ENCODE measurements around the gene SEMA4D. TPM values are rescaled to one million over a fixed set of nuclear protein-coding genes. Genes with fewer than 3 reads are reported as not detected.

The SEMA4D gene
- total RNA-seq, 1 experiment from 2014 or later = 0.37 TPM

- no peak overlapping the region for H3K4me3 ChIP-seq
- no peak overlapping the region for H3K27ac ChIP-seq
- no peaks in the 10 kb centered on the region for H3K4me1 ChIP-seq (replicated peaks)
- H3K27me3 ChIP-seq (replicated peaks) = no peaks in the 10 kb centered on the region
- H3K9me3 ChIP-seq (replicated peaks) = no peaks in the 10 kb centered on the region
- DNase-seq (ENCODE audit: low read depth in 1 of 2, low spot score in 2 of 2) = no peak
- no peaks in the 10 kb centered on the region for H3K36me3 ChIP-seq
These were observed 36.8 kb upstream of the SEMA4D start for GRCh38 chr9:89534515-89535287.

GRCh38 chr9:89533411-89534095 is 35.6 kb upstream of the SEMA4D start:
- DNase-seq (ENCODE audit: low read depth in 1 of 2, low spot score in 2 of 2) = no peak
- H3K4me3 ChIP-seq = no peak overlapping the region
- no peaks in the 10 kb centered on the region for H3K27me3 ChIP-seq (replicated peaks)
- no peaks in the 10 kb centered on the region for H3K36me3 ChIP-seq
- H3K4me1 ChIP-seq (replicated peaks) = no peaks in the 10 kb centered on the region
- H3K27ac ChIP-seq = no peak overlapping the region
- no peaks in the 10 kb centered on the region for H3K9me3 ChIP-seq (replicated peaks)

- H3K4me3 ChIP-seq = no peak overlapping the region
- H3K27ac ChIP-seq = no peak overlapping the region
- no peaks in the 10 kb centered on the region for H3K36me3 ChIP-seq
These were observed 35.0 kb upstream of the SEMA4D start for GRCh38 chr9:89532944-89533343.

GRCh38 chr9:89532478-89532877 is 34.6 kb upstream of the SEMA4D start:
- Histone ChIP-seq H3K27me3 (replicated peaks) (no peaks in the 10 kb centered on the region), H3K9me3 (replicated peaks) (no peaks in the 10 kb centered on the region), H3K27ac (no peak overlapping the region), H3K4me1 (replicated peaks) (no peaks in the 10 kb centered on the region), H3K36me3 (no peaks in the 10 kb centered on the region), H3K4me3 (no peak overlapping the region)
- DNase-seq (ENCODE audit: low read depth in 1 of 2, low spot score in 2 of 2) = no peak

More at GRCh38 chr9:89532944-89533343, 35.0 kb upstream of the SEMA4D start:
- no peaks in the 10 kb centered on the region for H3K27me3 ChIP-seq (replicated peaks)
- no peaks in the 10 kb centered on the region for H3K9me3 ChIP-seq (replicated peaks)
- DNase-seq (ENCODE audit: low read depth in 1 of 2, low spot score in 2 of 2) = no peak
- H3K4me1 ChIP-seq (replicated peaks) = no peaks in the 10 kb centered on the region

GRCh38 chr9:89531766-89532165 is 33.9 kb upstream of the SEMA4D start:
- DNase-seq (ENCODE audit: low read depth in 1 of 2, low spot score in 2 of 2) = no peak
- no peak overlapping the region for H3K4me3 ChIP-seq
- H3K9me3 ChIP-seq (replicated peaks) = no peaks in the 10 kb centered on the region
- no peak overlapping the region for H3K27ac ChIP-seq
- H3K36me3 ChIP-seq = no peaks in the 10 kb centered on the region
- no peaks in the 10 kb centered on the region for H3K27me3 ChIP-seq (replicated peaks)
- H3K4me1 ChIP-seq (replicated peaks) = no peaks in the 10 kb centered on the region

GRCh38 chr9:89530726-89531125 is 32.8 kb upstream of the SEMA4D start:
- no peak overlapping the region for H3K4me3 ChIP-seq
- no peaks in the 10 kb centered on the region for H3K27me3 ChIP-seq (replicated peaks)
- no peaks in the 10 kb centered on the region for H3K9me3 ChIP-seq (replicated peaks)
- H3K4me1 ChIP-seq (replicated peaks) = no peaks in the 10 kb centered on the region
- H3K36me3 ChIP-seq = no peaks in the 10 kb centered on the region
- no peak for DNase-seq (ENCODE audit: low read depth in 1 of 2, low spot score in 2 of 2)
- no peak overlapping the region for H3K27ac ChIP-seq

- DNase-seq (ENCODE audit: low read depth in 1 of 2, low spot score in 2 of 2) = no peak
- Histone ChIP-seq H3K36me3 (no peaks in the 10 kb centered on the region), H3K4me1 (replicated peaks) (no peaks in the 10 kb centered on the region), H3K4me3 (no peak overlapping the region), H3K9me3 (replicated peaks) (no peaks in the 10 kb centered on the region), H3K27ac (no peak overlapping the region), H3K27me3 (replicated peaks) (no peaks in the 10 kb centered on the region)
These were observed 31.5 kb upstream of the SEMA4D start for GRCh38 chr9:89529243-89530035.

- H3K4me3 ChIP-seq = no peak overlapping the region
- H3K4me1 ChIP-seq (replicated peaks) = no peaks in the 10 kb centered on the region
- no peak overlapping the region for H3K27ac ChIP-seq
- no peak for DNase-seq (ENCODE audit: low read depth in 1 of 2, low spot score in 2 of 2)
- no peaks in the 10 kb centered on the region for H3K9me3 ChIP-seq (replicated peaks)
- no peaks in the 10 kb centered on the region for H3K27me3 ChIP-seq (replicated peaks)
- H3K36me3 ChIP-seq = no peaks in the 10 kb centered on the region
These were observed 30.6 kb upstream of the SEMA4D start for GRCh38 chr9:89528540-89528939.

GRCh38 chr9:89528131-89528530 is 30.2 kb upstream of the SEMA4D start:
- no peaks in the 10 kb centered on the region for H3K27me3 ChIP-seq (replicated peaks)
- no peaks in the 10 kb centered on the region for H3K4me1 ChIP-seq (replicated peaks)
- DNase-seq (ENCODE audit: low read depth in 1 of 2, low spot score in 2 of 2) = no peak
- no peak overlapping the region for H3K27ac ChIP-seq
- H3K9me3 ChIP-seq (replicated peaks) = no peaks in the 10 kb centered on the region
- H3K4me3 ChIP-seq = no peak overlapping the region
- H3K36me3 ChIP-seq = no peaks in the 10 kb centered on the region

GRCh38 chr9:89527084-89527483 is 29.2 kb upstream of the SEMA4D start:
- Histone ChIP-seq H3K9me3 (replicated peaks) (no peaks in the 10 kb centered on the region), H3K27ac (no peak overlapping the region), H3K4me1 (replicated peaks) (no peaks in the 10 kb centered on the region), H3K27me3 (replicated peaks) (no peaks in the 10 kb centered on the region), H3K36me3 (no peaks in the 10 kb centered on the region), H3K4me3 (no peak overlapping the region)
- no peak for DNase-seq (ENCODE audit: low read depth in 1 of 2, low spot score in 2 of 2)

- no peaks in the 10 kb centered on the region for H3K9me3 ChIP-seq (replicated peaks)
- no peak overlapping the region for H3K27ac ChIP-seq
- no peak for DNase-seq (ENCODE audit: low read depth in 1 of 2, low spot score in 2 of 2)
- no peaks in the 10 kb centered on the region for H3K4me1 ChIP-seq (replicated peaks)
- H3K36me3 ChIP-seq = no peaks in the 10 kb centered on the region
- H3K4me3 ChIP-seq = no peak overlapping the region
- no peaks in the 10 kb centered on the region for H3K27me3 ChIP-seq (replicated peaks)
These were observed 28.8 kb upstream of the SEMA4D start for GRCh38 chr9:89526667-89527066.

- H3K27ac ChIP-seq = no peak overlapping the region
- H3K4me1 ChIP-seq (replicated peaks) = no peaks in the 10 kb centered on the region
- DNase-seq (ENCODE audit: low read depth in 1 of 2, low spot score in 2 of 2) = no peak
- no peak overlapping the region for H3K4me3 ChIP-seq
- no peaks in the 10 kb centered on the region for H3K9me3 ChIP-seq (replicated peaks)
- H3K36me3 ChIP-seq = no peaks in the 10 kb centered on the region
- no peaks in the 10 kb centered on the region for H3K27me3 ChIP-seq (replicated peaks)
These were observed 27.8 kb upstream of the SEMA4D start for GRCh38 chr9:89525446-89526374.

- H3K36me3 ChIP-seq = no peaks in the 10 kb centered on the region
- H3K9me3 ChIP-seq (replicated peaks) = no peaks in the 10 kb centered on the region
- no peak overlapping the region for H3K4me3 ChIP-seq
- no peaks in the 10 kb centered on the region for H3K4me1 ChIP-seq (replicated peaks)
- no peak overlapping the region for H3K27ac ChIP-seq
- DNase-seq (ENCODE audit: low read depth in 1 of 2, low spot score in 2 of 2) = no peak
- no peaks in the 10 kb centered on the region for H3K27me3 ChIP-seq (replicated peaks)
These were observed 27.1 kb upstream of the SEMA4D start for GRCh38 chr9:89524963-89525362.
